WTC11 (cell line): ENCODE results near the gene VEGFC. TPM values are rescaled to one million over a fixed set of nuclear protein-coding genes. Genes with fewer than 3 reads are reported as not detected.

Experiments
- ATAC-seq: fragments of 200-7000 bp; cut with Tn5 transposase; 2 replicates; pipeline ENCODE4 v1.10.0; 2021; ENCODE audit warnings: mild to moderate bottlenecking, moderate library complexity
- CTCF ChIA-PET: fragments of 300-600 bp; sonication (Branson Sonifier 250); formaldehyde crosslinking; loops from one replicate; lab custom pipeline; 2021; ENCODE audit warnings: antibody characterized with exemption; lab: Charles Lee
- POLR2A ChIA-PET: fragments of 350-600 bp; sonication (Branson Sonifier 250); formaldehyde crosslinking; loops from one replicate; lab custom pipeline; 2021; ENCODE audit warnings: antibody characterized with exemption; lab: Charles Lee
- DNase-seq: peaks from one replicate; pipeline ENCODE4 v3.0.0; 2021; ENCODE audit warnings: low spot score
- H3K27ac Mint-ChIP-seq: 2 replicates; pipeline ENCODE4 v1.8.0; 2021; ENCODE audit warnings: mixed read lengths
- H3K27me3 Mint-ChIP-seq: 2 replicates; pipeline ENCODE4 v1.8.0; 2021; ENCODE audit warnings: low read depth, mild to moderate bottlenecking, moderate library complexity, mixed read lengths
- H3K36me3 Mint-ChIP-seq: 2 replicates; pipeline ENCODE4 v1.8.0; 2021; ENCODE audit warnings: mixed read lengths
- H3K4me1 Mint-ChIP-seq: 2 replicates; pipeline ENCODE4 v1.8.0; 2022; ENCODE audit warnings: mixed read lengths
- H3K4me3 Mint-ChIP-seq: 2 replicates; pipeline ENCODE4 v1.8.0; 2021; ENCODE audit warnings: mild to moderate bottlenecking, moderate library complexity, mixed read lengths
- H3K9me3 Mint-ChIP-seq: 2 replicates; pipeline ENCODE4 v1.8.0; 2021; ENCODE audit warnings: mixed read lengths
- ATF1 ChIP-seq: sonication (generic); formaldehyde crosslinking; IDR thresholded peaks from 2 replicates; pipeline ENCODE4 v1.8.1; 2023; ENCODE audit warnings: mild to moderate bottlenecking, moderate library complexity, missing genetic modification reagents
- CBFB ChIP-seq: sonication (generic); formaldehyde crosslinking; IDR thresholded peaks from 2 replicates; pipeline ENCODE4 v1.8.1; 2022; ENCODE audit warnings: mild to moderate bottlenecking, low read depth, missing genetic modification reagents
- CREB1 ChIP-seq: sonication (generic); formaldehyde crosslinking; IDR thresholded peaks from 2 replicates; pipeline ENCODE4 v1.8.0; 2023; ENCODE audit warnings: mild to moderate bottlenecking, missing genetic modification reagents
- CREM ChIP-seq: sonication (generic); formaldehyde crosslinking; IDR thresholded peaks from 2 replicates; pipeline ENCODE4 v1.8.1; 2022; ENCODE audit warnings: mild to moderate bottlenecking, missing genetic modification reagents, moderate library complexity
- FOXK1 ChIP-seq: sonication (generic); formaldehyde crosslinking; IDR thresholded peaks from 2 replicates; pipeline ENCODE4 v1.8.0; 2022; ENCODE audit warnings: mild to moderate bottlenecking, moderate library complexity, missing genetic modification reagents
- GTF2I ChIP-seq: fragments of 250-450 bp; sonication (Bioruptor Pico); conservative IDR thresholded peaks from 2 replicates; pipeline ENCODE4 v1.4.0; 2021; ENCODE audit warnings: mild to moderate bottlenecking
- MYBL2 ChIP-seq: sonication (generic); formaldehyde crosslinking; IDR thresholded peaks from 2 replicates; pipeline ENCODE4 v1.8.1; 2023; ENCODE audit warnings: mild to moderate bottlenecking, moderate library complexity, missing genetic modification reagents
- NR3C1 ChIP-seq: sonication (generic); formaldehyde crosslinking; conservative IDR thresholded peaks from 2 replicates; pipeline ENCODE4 v1.8.1; 2023; ENCODE audit warnings: low read depth, mild to moderate bottlenecking, missing genetic modification reagents
- RELA ChIP-seq: sonication (generic); formaldehyde crosslinking; IDR thresholded peaks from 2 replicates; pipeline ENCODE4 v1.8.1; 2022; ENCODE audit warnings: missing genetic modification reagents, mild to moderate bottlenecking, borderline replicate concordance
- RORB ChIP-seq: fragments of 250-450 bp; sonication (Bioruptor Pico); IDR thresholded peaks from 2 replicates; pipeline ENCODE4 v1.9.0; 2021; ENCODE audit warnings: mild to moderate bottlenecking
- SMAD3 ChIP-seq: sonication (generic); formaldehyde crosslinking; IDR thresholded peaks from 2 replicates; pipeline ENCODE4 v1.8.0; 2022; ENCODE audit warnings: missing genetic modification reagents, mild to moderate bottlenecking, borderline replicate concordance
- ZNF423 ChIP-seq: fragments of 250-450 bp; sonication (Bioruptor Pico); IDR thresholded peaks from 2 replicates; pipeline ENCODE4 v2.1.2; 2022; ENCODE audit warnings: mild to moderate bottlenecking, moderate library complexity
- total RNA-seq: library from RNA; stranded (reverse); gene quantifications from 3 replicates; pipeline ENCODE4 v1.2.3, GENCODE V29; 2021
- TF ChIP-seq, protein P1 (sequence below): sonication (generic); formaldehyde crosslinking; IDR thresholded peaks from 2 replicates; pipeline ENCODE4 v1.8.1; 2022; ENCODE audit warnings: mild to moderate bottlenecking, moderate library complexity, missing genetic modification reagents
- TF ChIP-seq, protein P2 (sequence below): sonication (generic); formaldehyde crosslinking; IDR thresholded peaks from 2 replicates; pipeline ENCODE4 v1.8.1; 2023; ENCODE audit warnings: mild to moderate bottlenecking, moderate library complexity, missing genetic modification reagents
- TF ChIP-seq, protein P3 (sequence below): fragments of 250-450 bp; sonication (Bioruptor Pico); IDR thresholded peaks from 2 replicates; pipeline ENCODE4 v1.9.0; 2021; ENCODE audit warnings: moderate library complexity, mild to moderate bottlenecking, inconsistent platforms, borderline replicate concordance
- TF ChIP-seq, protein P4 (sequence below): sonication (generic); formaldehyde crosslinking; IDR thresholded peaks from 2 replicates; pipeline ENCODE4 v1.8.1; 2023; ENCODE audit warnings: mild to moderate bottlenecking, missing genetic modification reagents, borderline replicate concordance
- TF ChIP-seq, protein P5 (sequence below): sonication (generic); formaldehyde crosslinking; IDR thresholded peaks from 2 replicates; pipeline ENCODE4 v1.8.0; 2022; ENCODE audit warnings: mild to moderate bottlenecking, missing genetic modification reagents
- TF ChIP-seq, protein P6 (sequence below): sonication (generic); formaldehyde crosslinking; IDR thresholded peaks from 2 replicates; pipeline ENCODE4 v1.8.0; 2023; ENCODE audit warnings: mild to moderate bottlenecking, missing genetic modification reagents

The VEGFC gene
- total RNA-seq, 1 experiment from 2014 or later = 0.61 TPM

DNA sequence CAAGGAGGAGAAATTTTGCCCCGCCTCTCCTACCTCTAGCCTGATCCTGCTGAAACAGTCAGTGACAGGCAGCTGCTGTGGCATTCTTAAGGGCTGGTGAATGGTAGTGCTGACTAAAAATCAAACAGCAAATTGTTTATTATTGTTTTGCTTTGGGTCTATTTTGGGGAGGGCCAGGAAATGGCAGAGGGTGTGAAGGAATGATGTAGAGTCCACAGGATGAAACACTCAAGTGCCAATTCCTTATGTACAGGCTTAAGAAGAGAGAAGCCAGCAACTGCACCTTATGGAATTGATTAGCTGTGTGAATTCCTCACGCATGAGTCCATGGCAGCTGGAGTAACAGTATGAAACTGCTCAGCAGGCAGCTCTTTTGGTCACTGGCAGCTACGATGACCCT is 39.7 kb downstream of the VEGFC start:
- peak; percentile 39; the same call in 1 of the 2 replicates for ATAC-seq
- Mint-ChIP-seq H3K9me3 (no peaks in the 10 kb centered on the region), H3K4me1 (0 out of 2 replicates have a peak, but pooled peaks cover 2% of the 10 kb centered on the region), H3K4me3 (no peak overlapping the region), H3K27ac (no peak overlapping the region), H3K36me3 (no peaks in the 10 kb centered on the region), H3K27me3 (no peaks in the 10 kb centered on the region)
- ChIA-PET CTCF (no interaction called here), POLR2A (no interaction called here)
- TF ChIP-seq NR3C1 (CRISPR knock-in tag) (no peak), CREB1 (CRISPR knock-in tag) (no peak), RORB (CRISPR knock-in tag) (no peak), CBFB (CRISPR knock-in tag) (no peak), GTF2I (CRISPR knock-in tag) (no peak), FOXK1 (CRISPR knock-in tag) (no peak), ATF1 (CRISPR knock-in tag) (no peak), CREM (CRISPR knock-in tag) (no peak), RELA (CRISPR knock-in tag) (no peak), SMAD3 (CRISPR knock-in tag) (no peak)
- TF ChIP-seq, protein P1, sequence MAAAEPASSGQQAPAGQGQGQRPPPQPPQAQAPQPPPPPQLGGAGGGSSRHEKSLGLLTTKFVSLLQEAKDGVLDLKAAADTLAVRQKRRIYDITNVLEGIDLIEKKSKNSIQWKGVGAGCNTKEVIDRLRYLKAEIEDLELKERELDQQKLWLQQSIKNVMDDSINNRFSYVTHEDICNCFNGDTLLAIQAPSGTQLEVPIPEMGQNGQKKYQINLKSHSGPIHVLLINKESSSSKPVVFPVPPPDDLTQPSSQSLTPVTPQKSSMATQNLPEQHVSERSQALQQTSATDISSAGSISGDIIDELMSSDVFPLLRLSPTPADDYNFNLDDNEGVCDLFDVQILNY = no peak
- TF ChIP-seq, protein P2, sequence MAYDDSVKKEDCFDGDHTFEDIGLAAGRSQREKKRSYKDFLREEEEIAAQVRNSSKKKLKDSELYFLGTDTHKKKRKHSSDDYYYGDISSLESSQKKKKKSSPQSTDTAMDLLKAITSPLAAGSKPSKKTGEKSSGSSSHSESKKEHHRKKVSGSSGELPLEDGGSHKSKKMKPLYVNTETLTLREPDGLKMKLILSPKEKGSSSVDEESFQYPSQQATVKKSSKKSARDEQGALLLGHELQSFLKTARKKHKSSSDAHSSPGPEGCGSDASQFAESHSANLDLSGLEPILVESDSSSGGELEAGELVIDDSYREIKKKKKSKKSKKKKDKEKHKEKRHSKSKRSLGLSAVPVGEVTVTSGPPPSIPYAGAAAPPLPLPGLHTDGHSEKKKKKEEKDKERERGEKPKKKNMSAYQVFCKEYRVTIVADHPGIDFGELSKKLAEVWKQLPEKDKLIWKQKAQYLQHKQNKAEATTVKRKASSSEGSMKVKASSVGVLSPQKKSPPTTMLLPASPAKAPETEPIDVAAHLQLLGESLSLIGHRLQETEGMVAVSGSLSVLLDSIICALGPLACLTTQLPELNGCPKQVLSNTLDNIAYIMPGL (CRISPR knock-in tag) = no peak
- TF ChIP-seq, protein P3, sequence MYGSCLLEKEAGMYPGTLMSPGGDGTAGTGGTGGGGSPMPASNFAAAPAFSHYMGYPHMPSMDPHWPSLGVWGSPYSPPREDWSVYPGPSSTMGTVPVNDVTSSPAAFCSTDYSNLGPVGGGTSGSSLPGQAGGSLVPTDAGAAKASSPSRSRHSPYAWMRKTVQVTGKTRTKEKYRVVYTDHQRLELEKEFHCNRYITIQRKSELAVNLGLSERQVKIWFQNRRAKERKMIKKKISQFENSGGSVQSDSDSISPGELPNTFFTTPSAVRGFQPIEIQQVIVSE (CRISPR knock-in tag) = no peak
- no peak for DNase-seq

DNA sequence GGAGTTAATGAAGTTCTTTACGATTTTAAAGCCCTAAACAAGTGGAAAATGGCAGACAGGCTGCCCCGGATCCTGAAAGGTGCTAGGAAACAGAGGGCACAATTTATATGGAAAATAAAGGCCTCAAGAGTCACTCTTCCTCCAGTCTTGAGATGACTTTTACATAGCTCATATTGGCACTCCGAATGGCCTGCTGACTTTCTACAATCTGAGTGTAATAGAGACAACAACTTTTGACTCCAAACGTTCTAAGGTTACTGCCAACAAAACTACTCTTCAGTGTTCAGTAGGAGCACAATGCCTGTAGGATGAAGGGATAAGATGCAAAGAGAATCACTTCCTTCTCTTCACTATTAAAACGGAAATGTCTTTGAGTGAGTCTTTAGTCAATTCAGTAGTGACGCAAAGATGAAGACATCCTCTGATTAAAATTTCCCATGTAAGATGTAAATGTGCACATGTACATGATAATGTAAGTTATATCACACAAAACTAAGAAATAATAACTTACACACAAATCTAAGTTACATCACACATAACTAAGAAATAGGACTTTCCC is 40.5 kb downstream of the VEGFC start:
- ChIA-PET CTCF (no interaction called here), POLR2A (no interaction called here)
- no peak for ATAC-seq

More for the DNA sequence above, 40.5 kb downstream of the VEGFC start:
- TF ChIP-seq, protein P4, sequence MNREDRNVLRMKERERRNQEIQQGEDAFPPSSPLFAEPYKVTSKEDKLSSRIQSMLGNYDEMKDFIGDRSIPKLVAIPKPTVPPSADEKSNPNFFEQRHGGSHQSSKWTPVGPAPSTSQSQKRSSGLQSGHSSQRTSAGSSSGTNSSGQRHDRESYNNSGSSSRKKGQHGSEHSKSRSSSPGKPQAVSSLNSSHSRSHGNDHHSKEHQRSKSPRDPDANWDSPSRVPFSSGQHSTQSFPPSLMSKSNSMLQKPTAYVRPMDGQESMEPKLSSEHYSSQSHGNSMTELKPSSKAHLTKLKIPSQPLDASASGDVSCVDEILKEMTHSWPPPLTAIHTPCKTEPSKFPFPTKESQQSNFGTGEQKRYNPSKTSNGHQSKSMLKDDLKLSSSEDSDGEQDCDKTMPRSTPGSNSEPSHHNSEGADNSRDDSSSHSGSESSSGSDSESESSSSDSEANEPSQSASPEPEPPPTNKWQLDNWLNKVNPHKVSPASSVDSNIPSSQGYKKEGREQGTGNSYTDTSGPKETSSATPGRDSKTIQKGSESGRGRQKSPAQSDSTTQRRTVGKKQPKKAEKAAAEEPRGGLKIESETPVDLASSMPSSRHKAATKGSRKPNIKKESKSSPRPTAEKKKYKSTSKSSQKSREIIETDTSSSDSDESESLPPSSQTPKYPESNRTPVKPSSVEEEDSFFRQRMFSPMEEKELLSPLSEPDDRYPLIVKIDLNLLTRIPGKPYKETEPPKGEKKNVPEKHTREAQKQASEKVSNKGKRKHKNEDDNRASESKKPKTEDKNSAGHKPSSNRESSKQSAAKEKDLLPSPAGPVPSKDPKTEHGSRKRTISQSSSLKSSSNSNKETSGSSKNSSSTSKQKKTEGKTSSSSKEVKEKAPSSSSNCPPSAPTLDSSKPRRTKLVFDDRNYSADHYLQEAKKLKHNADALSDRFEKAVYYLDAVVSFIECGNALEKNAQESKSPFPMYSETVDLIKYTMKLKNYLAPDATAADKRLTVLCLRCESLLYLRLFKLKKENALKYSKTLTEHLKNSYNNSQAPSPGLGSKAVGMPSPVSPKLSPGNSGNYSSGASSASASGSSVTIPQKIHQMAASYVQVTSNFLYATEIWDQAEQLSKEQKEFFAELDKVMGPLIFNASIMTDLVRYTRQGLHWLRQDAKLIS (CRISPR knock-in tag) = no peak
- TF ChIP-seq, protein P5, sequence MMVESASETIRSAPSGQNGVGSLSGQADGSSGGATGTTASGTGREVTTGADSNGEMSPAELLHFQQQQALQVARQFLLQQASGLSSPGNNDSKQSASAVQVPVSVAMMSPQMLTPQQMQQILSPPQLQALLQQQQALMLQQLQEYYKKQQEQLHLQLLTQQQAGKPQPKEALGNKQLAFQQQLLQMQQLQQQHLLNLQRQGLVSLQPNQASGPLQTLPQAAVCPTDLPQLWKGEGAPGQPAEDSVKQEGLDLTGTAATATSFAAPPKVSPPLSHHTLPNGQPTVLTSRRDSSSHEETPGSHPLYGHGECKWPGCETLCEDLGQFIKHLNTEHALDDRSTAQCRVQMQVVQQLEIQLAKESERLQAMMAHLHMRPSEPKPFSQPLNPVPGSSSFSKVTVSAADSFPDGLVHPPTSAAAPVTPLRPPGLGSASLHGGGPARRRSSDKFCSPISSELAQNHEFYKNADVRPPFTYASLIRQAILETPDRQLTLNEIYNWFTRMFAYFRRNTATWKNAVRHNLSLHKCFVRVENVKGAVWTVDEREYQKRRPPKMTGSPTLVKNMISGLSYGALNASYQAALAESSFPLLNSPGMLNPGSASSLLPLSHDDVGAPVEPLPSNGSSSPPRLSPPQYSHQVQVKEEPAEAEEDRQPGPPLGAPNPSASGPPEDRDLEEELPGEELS (CRISPR knock-in tag) = no peak
- TF ChIP-seq MYBL2 = no peak
- no peak for TF ChIP-seq ATF1 (CRISPR knock-in tag)
- TF ChIP-seq ZNF423 (CRISPR knock-in tag) = no peak
- TF ChIP-seq, protein P6, sequence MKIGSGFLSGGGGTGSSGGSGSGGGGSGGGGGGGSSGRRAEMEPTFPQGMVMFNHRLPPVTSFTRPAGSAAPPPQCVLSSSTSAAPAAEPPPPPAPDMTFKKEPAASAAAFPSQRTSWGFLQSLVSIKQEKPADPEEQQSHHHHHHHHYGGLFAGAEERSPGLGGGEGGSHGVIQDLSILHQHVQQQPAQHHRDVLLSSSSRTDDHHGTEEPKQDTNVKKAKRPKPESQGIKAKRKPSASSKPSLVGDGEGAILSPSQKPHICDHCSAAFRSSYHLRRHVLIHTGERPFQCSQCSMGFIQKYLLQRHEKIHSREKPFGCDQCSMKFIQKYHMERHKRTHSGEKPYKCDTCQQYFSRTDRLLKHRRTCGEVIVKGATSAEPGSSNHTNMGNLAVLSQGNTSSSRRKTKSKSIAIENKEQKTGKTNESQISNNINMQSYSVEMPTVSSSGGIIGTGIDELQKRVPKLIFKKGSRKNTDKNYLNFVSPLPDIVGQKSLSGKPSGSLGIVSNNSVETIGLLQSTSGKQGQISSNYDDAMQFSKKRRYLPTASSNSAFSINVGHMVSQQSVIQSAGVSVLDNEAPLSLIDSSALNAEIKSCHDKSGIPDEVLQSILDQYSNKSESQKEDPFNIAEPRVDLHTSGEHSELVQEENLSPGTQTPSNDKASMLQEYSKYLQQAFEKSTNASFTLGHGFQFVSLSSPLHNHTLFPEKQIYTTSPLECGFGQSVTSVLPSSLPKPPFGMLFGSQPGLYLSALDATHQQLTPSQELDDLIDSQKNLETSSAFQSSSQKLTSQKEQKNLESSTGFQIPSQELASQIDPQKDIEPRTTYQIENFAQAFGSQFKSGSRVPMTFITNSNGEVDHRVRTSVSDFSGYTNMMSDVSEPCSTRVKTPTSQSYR (CRISPR knock-in tag) = no peak
- DNase-seq = no peak
- no peaks in the 10 kb centered on the region for H3K9me3 Mint-ChIP-seq
- H3K27ac Mint-ChIP-seq = no peak overlapping the region
- H3K4me1 Mint-ChIP-seq = 0 out of 2 replicates have a peak, but pooled peaks cover 2% of the 10 kb centered on the region
- H3K27me3 Mint-ChIP-seq = no peaks in the 10 kb centered on the region
- H3K4me3 Mint-ChIP-seq = no peak overlapping the region
- no peaks in the 10 kb centered on the region for H3K36me3 Mint-ChIP-seq
